HG02943 (cell line): Measurements from ENCODE around the gene LRMDA.

Experiments
- ATAC-seq: cut with Tn5 transposase; IDR thresholded peaks from one replicate; pipeline ENCODE4 v1.9.1; 2021; ENCODE audit warnings: mild to moderate bottlenecking, low read depth, moderate library complexity; ENCODE audit not compliant: unreplicated experiment

The LRMDA gene

DNA sequence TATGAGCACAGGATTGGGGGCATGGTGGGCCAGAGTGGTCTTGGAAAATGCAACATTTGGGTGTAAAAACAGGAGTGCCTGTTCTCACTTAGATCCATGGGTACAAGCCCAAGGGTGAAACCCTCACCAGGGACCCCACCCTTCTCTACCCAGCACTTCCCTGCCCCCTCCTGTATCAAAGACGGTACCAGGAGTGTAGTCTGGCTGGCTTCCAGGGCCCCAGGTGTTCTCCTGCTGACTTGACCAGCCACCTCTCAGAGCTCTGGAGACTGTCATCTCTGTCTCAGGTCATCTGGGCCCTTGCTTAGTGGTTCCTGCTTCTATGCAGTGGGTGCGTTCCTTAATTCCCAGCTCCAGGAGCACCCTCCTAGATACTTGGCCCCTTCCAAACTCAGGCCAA is 447.2 kb downstream of the LRMDA start:
- ATAC-seq, result no peak

- ATAC-seq, result no peak
Observed at GRCh38 chr10:75880031-75880775, 448.8 kb downstream of the LRMDA start.

- no peak for ATAC-seq
Observed at GRCh38 chr10:75883081-75884072, 452.0 kb downstream of the LRMDA start.

- no peak for ATAC-seq
Observed at GRCh38 chr10:75884808-75885207, 453.4 kb downstream of the LRMDA start.

DNA sequence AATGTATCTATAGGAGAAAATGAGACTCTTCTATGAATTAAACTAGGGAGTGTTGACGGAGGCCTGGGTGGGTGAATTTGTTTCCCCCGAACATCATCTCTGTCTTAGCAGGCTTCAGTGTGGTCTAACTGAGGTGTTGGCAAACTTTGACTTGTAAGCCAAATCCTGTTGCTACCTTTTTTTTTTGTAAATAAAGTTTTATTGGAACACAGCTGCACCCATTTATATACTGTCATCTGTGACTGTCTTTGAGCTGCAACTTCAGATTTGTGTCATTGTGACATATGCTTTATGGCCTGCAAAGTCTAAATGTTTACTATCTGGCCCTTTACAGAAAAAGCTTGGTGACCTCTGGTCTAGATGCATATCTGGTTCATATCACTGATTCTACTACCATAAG is 455.9 kb downstream of the LRMDA start:
- ATAC-seq, result no peak

DNA sequence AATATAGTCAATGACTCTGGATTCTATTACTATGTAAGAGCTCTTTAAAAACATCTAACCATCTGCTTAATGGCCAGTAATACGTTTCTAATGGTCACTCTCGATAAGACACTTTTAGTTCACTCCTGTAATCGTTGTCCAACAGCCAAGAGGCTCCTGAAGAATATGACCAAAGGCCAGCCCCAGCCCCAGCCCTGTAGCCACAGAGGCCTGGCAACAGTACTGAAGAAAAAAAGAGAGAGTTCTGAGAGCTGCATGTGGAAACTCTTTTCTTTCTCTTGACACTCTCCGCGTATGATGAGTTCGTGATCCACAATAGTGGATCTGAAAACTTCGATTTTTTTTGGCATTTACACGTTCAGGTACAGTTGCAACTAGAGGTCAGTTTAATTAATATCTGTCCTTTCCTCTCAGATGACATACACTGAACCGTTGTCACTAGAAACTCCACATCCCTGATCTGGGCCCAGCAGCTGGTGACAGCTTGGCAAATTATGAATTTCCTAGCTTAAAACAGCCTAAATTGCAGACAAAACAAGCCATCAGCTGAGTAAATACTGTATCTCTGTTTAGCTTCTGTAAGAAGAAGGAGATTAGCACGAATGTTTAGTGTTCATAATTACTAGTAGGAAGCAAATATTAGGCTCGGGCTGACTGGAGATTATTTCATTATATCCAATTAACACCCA is 456.7 kb downstream of the LRMDA start:
- no peak for ATAC-seq

DNA sequence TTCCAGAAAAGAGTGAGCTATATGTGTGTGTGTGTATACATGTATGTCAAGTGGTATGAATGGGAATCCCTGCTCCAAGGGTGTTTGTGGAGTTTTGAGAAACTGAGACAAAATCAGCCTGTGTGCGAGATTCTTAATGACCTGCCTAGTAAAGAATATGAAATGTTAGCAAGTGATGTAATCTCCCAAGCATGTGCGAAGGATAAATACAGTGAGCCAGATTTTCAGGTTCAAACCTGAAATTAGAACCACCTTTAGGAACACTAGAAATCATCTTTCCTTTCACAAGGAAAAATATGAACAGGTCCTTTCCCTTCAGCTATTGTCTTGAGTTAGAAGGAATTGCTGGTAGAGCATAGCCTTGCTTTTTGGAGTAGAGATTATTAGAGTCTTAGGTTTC is 457.6 kb downstream of the LRMDA start:
- no peak for ATAC-seq

GRCh38 chr10:75894761-75895160 is 463.3 kb downstream of the LRMDA start:
- no peak for ATAC-seq

DNA sequence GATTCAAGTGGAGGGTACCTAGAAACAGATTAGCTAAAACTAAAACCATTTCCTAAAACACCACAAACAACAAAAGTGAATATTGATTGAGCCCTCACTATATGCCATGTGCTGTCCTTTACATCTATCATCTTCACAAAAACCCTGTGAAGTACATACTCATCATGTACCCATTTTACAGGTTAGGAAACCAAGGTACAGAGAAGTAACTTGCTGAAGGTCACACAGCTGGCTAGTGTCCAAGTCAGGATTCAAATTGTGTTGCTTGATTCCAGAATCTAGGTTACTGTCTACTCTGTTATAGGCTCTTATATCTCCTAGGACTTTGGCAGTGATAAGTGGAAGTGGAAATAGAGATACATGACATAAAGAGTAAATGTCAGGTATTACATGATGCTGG is 463.8 kb downstream of the LRMDA start:
- ATAC-seq, result no peak

- ATAC-seq, result no peak
Observed at GRCh38 chr10:75899816-75900390, 468.5 kb downstream of the LRMDA start.

DNA sequence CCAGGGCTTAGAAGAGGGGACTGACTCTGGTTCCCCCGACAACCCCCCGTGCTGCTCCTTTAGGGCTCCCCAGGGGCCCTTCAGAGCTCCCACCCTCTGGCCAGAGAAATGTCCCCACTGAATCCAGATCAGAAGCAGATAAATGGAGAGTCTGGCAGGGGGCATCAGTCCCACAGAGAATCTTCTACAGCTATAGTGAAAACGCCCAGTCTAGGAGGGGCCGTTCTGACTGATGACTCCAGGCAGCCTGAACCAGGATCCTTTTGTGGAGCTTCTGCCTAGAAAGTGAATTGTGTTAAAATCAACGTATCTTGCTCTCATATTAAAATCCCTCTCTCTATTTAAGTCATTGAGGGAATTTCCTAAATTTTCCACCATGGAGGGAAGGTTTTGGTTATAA is 471.4 kb downstream of the LRMDA start:
- no peak for ATAC-seq

GRCh38 chr10:75904499-75905283 is 473.3 kb downstream of the LRMDA start:
- ATAC-seq, result no peak

DNA sequence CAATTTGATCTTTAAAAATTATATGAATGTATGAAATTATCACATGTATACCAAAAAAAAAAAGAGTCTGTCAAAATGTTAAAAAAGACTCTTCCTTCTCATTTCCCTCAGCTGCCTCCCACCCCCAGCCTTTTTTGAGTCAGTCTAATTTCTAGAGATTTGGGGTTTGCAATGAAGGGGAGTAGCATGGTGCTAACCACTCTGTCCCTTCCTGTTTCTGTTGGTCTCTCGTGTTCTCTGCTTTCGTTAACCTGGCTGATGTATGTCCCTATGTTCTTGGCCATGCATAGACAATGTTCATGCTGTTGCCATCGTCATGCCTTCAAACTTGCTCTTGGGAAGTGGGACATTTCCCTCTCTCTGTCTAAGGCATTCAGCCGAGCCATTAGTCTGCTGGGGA is 474.1 kb downstream of the LRMDA start:
- no peak for ATAC-seq

DNA sequence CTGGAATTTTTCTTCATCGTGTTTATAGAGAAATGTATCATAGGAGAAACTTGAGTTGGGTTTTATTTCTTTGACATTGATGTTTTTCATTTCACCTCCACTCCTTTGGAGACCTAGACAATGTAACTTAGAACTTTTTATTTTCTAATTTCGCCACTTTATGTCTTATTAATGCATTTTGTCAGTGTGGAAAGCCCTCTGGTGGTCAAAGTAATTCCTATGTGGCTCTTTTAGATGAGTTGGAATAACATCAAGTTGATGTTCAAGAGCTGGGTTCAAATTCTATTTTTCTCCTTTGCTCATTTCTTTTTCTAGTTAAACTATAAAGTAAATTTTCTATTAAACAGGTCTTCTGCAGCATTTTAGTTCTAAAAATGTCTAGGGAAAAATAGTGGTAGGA is 478.6 kb downstream of the LRMDA start:
- no peak for ATAC-seq

DNA sequence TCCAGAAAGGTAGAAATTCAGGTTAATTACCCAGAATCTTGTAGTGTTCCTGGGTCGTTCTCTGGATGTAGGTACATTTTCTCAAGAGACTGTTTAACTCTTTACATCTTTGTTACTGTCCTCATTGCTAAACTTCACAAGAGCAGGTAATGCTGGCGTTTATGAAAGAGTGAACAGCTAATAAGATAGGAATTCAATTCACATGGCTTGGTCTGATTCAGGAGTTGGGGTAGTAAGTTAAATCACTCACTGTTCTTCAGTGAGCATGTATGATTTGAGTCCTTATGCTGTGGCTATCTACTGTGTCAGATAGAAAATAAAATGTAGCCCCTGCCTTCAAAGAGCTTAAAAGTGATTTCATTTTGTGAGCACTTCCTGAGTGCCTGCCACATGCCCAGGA is 480.0 kb downstream of the LRMDA start:
- no peak for ATAC-seq

- ATAC-seq, result no peak
Observed at GRCh38 chr10:75916906-75917305, 485.5 kb downstream of the LRMDA start.

- no peak for ATAC-seq
Observed at GRCh38 chr10:75919913-75920312, 488.5 kb downstream of the LRMDA start.

GRCh38 chr10:75922435-75922834 is 491.0 kb downstream of the LRMDA start:
- ATAC-seq, result no peak

GRCh38 chr10:75924309-75924902 is 493.0 kb downstream of the LRMDA start:
- ATAC-seq, result no peak

GRCh38 chr10:75925999-75926398 is 494.6 kb downstream of the LRMDA start:
- ATAC-seq, result no peak
